HCT116 (cell line): Measurements from ENCODE around the gene CPT1C. TPM values are rescaled to one million over a fixed set of nuclear protein-coding genes. Genes with fewer than 3 reads are reported as not detected.

Experiments used
- ATAC-seq: fragments of 200-7000 bp; cut with Tn5 transposase; 2 replicates; pipeline ENCODE4 v1.9.1; 2020; ENCODE audit warnings: mild to moderate bottlenecking, moderate library complexity
- BruUV-seq: library from RNA; stranded (reverse); fragments of 400-500 nt; replicated peaks from 2 replicates; lab custom pipeline; 2021; lab: Mats Ljungman, UMichigan
- CTCF ChIA-PET: fragments of 300-600 bp; sonication (Branson Sonifier 250); formaldehyde crosslinking; loops from one replicate; lab custom pipeline; 2021; ENCODE audit warnings: antibody characterized with exemption; lab: Charles Lee
- POLR2A ChIA-PET: fragments of 300-600, 350-600 bp; sonication (Branson Sonifier 250); formaldehyde crosslinking; loops from one replicate; lab custom pipeline; 2021; ENCODE audit warnings: antibody characterized with exemption; lab: Charles Lee
- RAD21 ChIA-PET, 2 experiments: fragments of 300-600 bp; sonication (Branson Sonifier 250); formaldehyde crosslinking; loops; one replicate each; lab custom pipeline; 2023; ENCODE audit warnings: low total read pairs in 2 of 2; ENCODE audit not compliant: uncharacterized antibody in 2 of 2, unreplicated experiment in 2 of 2, low non-redundant PET in 1 of 2; lab: Charles Lee
- DNase-seq: peaks from one replicate; pipeline ENCODE4 v3.0.0-alpha.2; 2010; ENCODE audit warnings: low read depth, low spot score
- H2AFZ ChIP-seq: fragments of 200-600 bp; shearing (Covaris generic), sonication (generic); 2 replicates; pipeline ENCODE4 v1.6.1; 2017; ENCODE audit warnings: low read depth, mixed run types, mixed read lengths, antibody characterized with exemption, low read length; ENCODE audit not compliant: poor library complexity, severe bottlenecking
- H3K27ac ChIP-seq: 2 replicates; pipeline ENCODE4 v1.5.1; 2012; ENCODE audit warnings: low read depth, low read length
- H3K27me3 ChIP-seq: fragments of 200-600 bp; sonication (generic); 2 replicates; pipeline ENCODE4 v1.6.1; 2016; ENCODE audit warnings: mixed run types, low read length, mixed read lengths; ENCODE audit not compliant: insufficient read depth
- H3K36me3 ChIP-seq, 2 experiments: fragments of 200-500 bp in 1 of 2; fragments of 200-600 bp in 1 of 2; sonication (Bioruptor generic) in 1 of 2; sonication (generic) in 1 of 2; 2 replicates each; pipeline versions ENCODE4 v1.5.1 to v1.6.1; 2014 to 2016; ENCODE audit warnings: low read length in 2 of 2, inconsistent platforms in 1 of 2, mixed read lengths in 1 of 2, mixed run types in 1 of 2; ENCODE audit not compliant: insufficient read depth in 2 of 2, control insufficient read depth in 1 of 2
- H3K4me1 ChIP-seq, 2 experiments: fragments of 200-600 bp in 1 of 2; sonication (generic) in 1 of 2; 2 replicates each; pipeline versions ENCODE4 v1.5.1 to v1.6.1; 2012 to 2017; ENCODE audit warnings: low read length in 2 of 2, inconsistent platforms in 1 of 2, mild to moderate bottlenecking in 1 of 2, mixed read lengths in 1 of 2, mixed run types in 1 of 2, moderate library complexity in 1 of 2; ENCODE audit not compliant: insufficient read depth in 2 of 2, control insufficient read depth in 1 of 2
- H3K4me2 ChIP-seq: fragments of 200-600 bp; sonication (generic); 2 replicates; pipeline ENCODE4 v1.6.1; 2017; ENCODE audit warnings: mixed run types, low read length, mixed read lengths
- H3K4me3 ChIP-seq, 2 experiments: fragments of 200-600 bp in 1 of 2; sonication (generic) in 1 of 2; replicated peaks in 1 of 2; 2 replicates each; pipeline ENCODE4 v1.5.1; 2011 to 2016; ENCODE audit warnings: low read length in 2 of 2, control low read depth in 1 of 2, low read depth in 1 of 2, mild to moderate bottlenecking in 1 of 2, mixed read lengths in 1 of 2, mixed run types in 1 of 2
- H3K79me2 ChIP-seq: fragments of 200-600 bp; sonication (generic); 2 replicates; pipeline ENCODE4 v1.6.1; 2017; ENCODE audit warnings: mild to moderate bottlenecking, mixed run types, low read length, moderate library complexity, mixed read lengths; ENCODE audit not compliant: insufficient read depth
- H3K9ac ChIP-seq: fragments of 200-600 bp; sonication (generic); 2 replicates; pipeline ENCODE4 v1.6.1; 2016; ENCODE audit warnings: low read length, mixed read lengths
- H3K9me2 ChIP-seq: fragments of 200-600 bp; sonication (generic), shearing (Covaris generic); 2 replicates; pipeline ENCODE4 v1.6.1; 2017; ENCODE audit warnings: mixed run types, mild to moderate bottlenecking, moderate library complexity; ENCODE audit not compliant: insufficient read depth
- H3K9me3 ChIP-seq, 2 experiments: fragments of 200-500 bp in 1 of 2; fragments of 200-600 bp in 1 of 2; sonication (Bioruptor generic) in 1 of 2; sonication (generic) in 1 of 2; 2 replicates each; pipeline ENCODE4 v1.6.1; 2014 to 2017; ENCODE audit warnings: low read length in 2 of 2, mixed read lengths in 2 of 2, inconsistent platforms in 1 of 2, low read depth in 1 of 2, mild to moderate bottlenecking in 1 of 2, mixed run types in 1 of 2, moderate library complexity in 1 of 2; ENCODE audit not compliant: control insufficient read depth in 1 of 2, insufficient read depth in 1 of 2
- H4K20me1 ChIP-seq: fragments of 200-600 bp; sonication (generic), shearing (Covaris generic); 2 replicates; pipeline ENCODE4 v1.6.1; 2017; ENCODE audit warnings: mixed run types, mild to moderate bottlenecking, moderate library complexity; ENCODE audit not compliant: insufficient read depth
- ATF3 ChIP-seq: IDR thresholded peaks from 2 replicates; pipeline ENCODE4 v1.6.1; 2012
- CEBPB ChIP-seq: IDR thresholded peaks from 2 replicates; pipeline ENCODE4 v1.6.1; 2012; ENCODE audit warnings: low read depth
- ELF1 ChIP-seq: IDR thresholded peaks from 2 replicates; pipeline ENCODE4 v1.6.1; 2012; ENCODE audit warnings: low read depth, borderline replicate concordance
- EZH2 ChIP-seq: fragments of 200-600 bp; sonication (generic); IDR thresholded peaks from 2 replicates; pipeline ENCODE4 v1.6.1; 2017; ENCODE audit warnings: antibody characterized with exemption, mixed run types
- FOSL1 ChIP-seq: IDR thresholded peaks from 2 replicates; pipeline ENCODE4 v1.6.1; 2012; ENCODE audit warnings: low read depth
- JUND ChIP-seq: IDR thresholded peaks from 2 replicates; pipeline ENCODE4 v1.6.1; 2012
- POLR2A ChIP-seq: IDR thresholded peaks from 2 replicates; pipeline ENCODE4 v1.7.0; 2011; ENCODE audit warnings: borderline replicate concordance; ENCODE audit not compliant: insufficient read depth, insufficient read length; ENCODE audit errors: extremely low read depth
- RAD21 ChIP-seq: IDR thresholded peaks from 2 replicates; pipeline ENCODE4 v1.6.1; 2012; ENCODE audit warnings: low read depth, mild to moderate bottlenecking
- SIN3A ChIP-seq: IDR thresholded peaks from 2 replicates; pipeline ENCODE4 v1.6.1; 2012; ENCODE audit warnings: low read depth
- TCF7L2 ChIP-seq: IDR thresholded peaks from 2 replicates; pipeline ENCODE4 v1.7.0; 2011; ENCODE audit warnings: borderline replicate concordance, inconsistent platforms; ENCODE audit not compliant: insufficient read depth, insufficient read length; ENCODE audit errors: extremely low read depth
- ZFX ChIP-seq: fragments of 450-650 bp; IDR thresholded peaks from 2 replicates; pipeline ENCODE4 v1.6.1; 2017
- ZNF274 ChIP-seq: fragments of 200-500 bp; sonication (Bioruptor generic); IDR thresholded peaks from 2 replicates; pipeline ENCODE4 v1.6.1; 2014; ENCODE audit warnings: mild to moderate bottlenecking, low read depth, low read length, inconsistent platforms
- intact Hi-C: fragments of 100-400 bp; cut with micrococcal nuclease; formaldehyde crosslinking; loops from 2 replicates; pipeline ENCODE4 v1.10.0; 2022
- total RNA-seq: library from RNA; stranded (reverse); gene quantifications from one replicate; pipeline ENCODE4 v1.2.1, GENCODE V29; 2021; ENCODE audit not compliant: unreplicated experiment
- TF ChIP-seq, protein P1 (sequence below): IDR thresholded peaks from 2 replicates; pipeline ENCODE4 v1.6.1; 2012

CPT1C gene
- total RNA-seq, 1 experiment from 2014 or later = 12.0 TPM

GRCh38 chr19:49682274-49682673 lies 8.6 kb upstream of the CPT1C start (continued):
- TF ChIP-seq ATF3 = no peak
- no peak for TF ChIP-seq POLR2A
- TF ChIP-seq CEBPB = no peak
- no peak for TF ChIP-seq JUND
- no peak for TF ChIP-seq TCF7L2
- no peak for TF ChIP-seq SIN3A
- TF ChIP-seq ZNF274 = no peak
- TF ChIP-seq ZFX = no peak

DNA sequence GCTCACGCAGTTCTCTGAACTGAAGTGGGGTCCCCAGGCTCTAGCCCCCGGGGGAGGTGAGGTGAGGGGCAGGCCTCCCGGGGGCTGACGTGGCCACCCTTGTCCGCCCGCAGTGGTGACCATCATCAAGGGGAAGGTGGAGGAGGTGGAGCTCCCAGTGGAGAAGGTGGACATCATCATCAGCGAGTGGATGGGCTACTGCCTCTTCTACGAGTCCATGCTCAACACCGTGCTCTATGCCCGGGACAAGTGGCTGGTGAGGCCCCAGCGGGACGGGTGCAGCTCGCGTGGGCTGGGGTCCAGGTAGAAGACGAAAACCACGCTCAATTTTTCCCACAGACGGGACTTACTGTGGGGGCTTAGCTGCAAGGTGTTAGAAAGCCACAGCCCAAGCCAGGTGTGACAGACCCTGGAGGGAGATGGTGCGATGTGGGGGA lies 7.1 kb upstream of the CPT1C start:
- Histone ChIP-seq H3K27me3 (no peaks in the 10 kb centered on the region), H3K9me2 (no peaks in the 10 kb centered on the region), H3K4me2 (no peak overlapping the region), H3K4me1 (peaks cover 18 to 23% of the 10 kb centered on the region in 2 experiments), H3K27ac (no peak overlapping the region), H4K20me1 (peaks cover 38% of the 10 kb centered on the region; the same call in 1 of the 2 replicates), H3K9ac (no peak overlapping the region), H2AFZ (no peak overlapping the region), H3K9me3 (no peaks in the 10 kb centered on the region), H3K4me3 (no peak overlapping the region), H3K36me3 (peaks cover 43 to 61% of the 10 kb centered on the region in 2 experiments), H3K79me2 (peaks cover 70% of the 10 kb centered on the region)
- DNase-seq = no peak
- ChIA-PET RAD21 (no interaction called here), POLR2A (no interaction called here), CTCF (no interaction called here)
- intact Hi-C loops = no loop called here
- ATAC-seq = no peak
- TF ChIP-seq POLR2A = no peak
- TF ChIP-seq TCF7L2 = no peak
- no peak for TF ChIP-seq FOSL1
- no peak for TF ChIP-seq EZH2
- TF ChIP-seq ZFX = no peak
- TF ChIP-seq, protein P1, sequence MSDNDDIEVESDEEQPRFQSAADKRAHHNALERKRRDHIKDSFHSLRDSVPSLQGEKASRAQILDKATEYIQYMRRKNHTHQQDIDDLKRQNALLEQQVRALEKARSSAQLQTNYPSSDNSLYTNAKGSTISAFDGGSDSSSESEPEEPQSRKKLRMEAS = no peak
- TF ChIP-seq ELF1 = no peak
- no peak for TF ChIP-seq SIN3A
- no peak for TF ChIP-seq JUND
- no peak for TF ChIP-seq CEBPB
- no peak for TF ChIP-seq RAD21
- TF ChIP-seq ZNF274 = no peak
- no TSS peak for BruUV-seq
